T1000 (cell line): ENCODE data around the gene SNORC.
"Not testable (repeated sequence)": the region's sequence is repeated elsewhere in the genome, so short reads cannot be mapped to it uniquely, and the experiment has no call there.

Experiments
- DNase-seq: peaks from one replicate; lab custom pipeline; 2025; ENCODE audit warnings: mixed read lengths; lab: John Stamatoyannopoulos, UW

SNORC gene

GRCh38 chr2:232896720-232897597, 26.9 kb downstream of the SNORC start:
- no peak for DNase-seq

GRCh38 chr2:232897598-232898408, 27.7 kb downstream of the SNORC start:
- DNase-seq: no peak

GRCh38 chr2:232898592-232899543, 28.8 kb downstream of the SNORC start:
- DNase-seq: no peak

GRCh38 chr2:232900811-232901735, 31.0 kb downstream of the SNORC start:
- DNase-seq: no peak

GRCh38 chr2:232901736-232902578, 31.9 kb downstream of the SNORC start:
- DNase-seq: peak; percentile 51

- no peak for DNase-seq
Measured at GRCh38 chr2:232903989-232904388, 33.9 kb downstream of the SNORC start.

GRCh38 chr2:232906867-232907717, 37.0 kb downstream of the SNORC start:
- not testable (repeated sequence) for DNase-seq

- DNase-seq: not testable (repeated sequence)
Measured at GRCh38 chr2:232907718-232908085, 37.6 kb downstream of the SNORC start.

- DNase-seq: no peak
Measured at GRCh38 chr2:232908695-232909094, 38.6 kb downstream of the SNORC start.

GRCh38 chr2:232910376-232910775, 40.3 kb downstream of the SNORC start:
- no peak for DNase-seq

GRCh38 chr2:232911712-232912277, 41.7 kb downstream of the SNORC start:
- no peak for DNase-seq

GRCh38 chr2:232913903-232914302, 43.8 kb downstream of the SNORC start:
- no peak for DNase-seq

- DNase-seq: no peak
Measured at GRCh38 chr2:232919141-232919540, 49.1 kb downstream of the SNORC start.

- no peak for DNase-seq
Measured at GRCh38 chr2:232920055-232920454, 50.0 kb downstream of the SNORC start.

GRCh38 chr2:232920760-232921159, 50.7 kb downstream of the SNORC start:
- no peak for DNase-seq

GRCh38 chr2:232924433-232924832, 54.4 kb downstream of the SNORC start:
- no peak for DNase-seq

GRCh38 chr2:232925153-232925820, 55.2 kb downstream of the SNORC start:
- no peak for DNase-seq

- no peak for DNase-seq
Measured at GRCh38 chr2:232925821-232926156, 55.7 kb downstream of the SNORC start.
